ES-I3 (cell line): ENCODE data around the gene PLPP2.

Experiments
- H3K36me3 ChIP-seq: 2 replicates; pipeline ENCODE4 v1.6.1; 2013; ENCODE audit warnings: mild to moderate bottlenecking, low read length, control low read depth, moderate library complexity; ENCODE audit not compliant: insufficient read depth
- H3K4me1 ChIP-seq: 2 replicates; pipeline ENCODE4 v1.6.1; 2013; ENCODE audit warnings: mild to moderate bottlenecking, control low read depth, low read length; ENCODE audit not compliant: insufficient read depth
- H3K9ac ChIP-seq: 2 replicates; pipeline ENCODE4 v1.6.1; 2013; ENCODE audit warnings: low read depth, mild to moderate bottlenecking, low read length, moderate library complexity
- H3K9me3 ChIP-seq: 2 replicates; pipeline ENCODE4 v1.6.1; 2013; ENCODE audit warnings: mild to moderate bottlenecking, low read length, moderate library complexity; ENCODE audit not compliant: control insufficient read depth, insufficient read depth

PLPP2 gene

DNA sequence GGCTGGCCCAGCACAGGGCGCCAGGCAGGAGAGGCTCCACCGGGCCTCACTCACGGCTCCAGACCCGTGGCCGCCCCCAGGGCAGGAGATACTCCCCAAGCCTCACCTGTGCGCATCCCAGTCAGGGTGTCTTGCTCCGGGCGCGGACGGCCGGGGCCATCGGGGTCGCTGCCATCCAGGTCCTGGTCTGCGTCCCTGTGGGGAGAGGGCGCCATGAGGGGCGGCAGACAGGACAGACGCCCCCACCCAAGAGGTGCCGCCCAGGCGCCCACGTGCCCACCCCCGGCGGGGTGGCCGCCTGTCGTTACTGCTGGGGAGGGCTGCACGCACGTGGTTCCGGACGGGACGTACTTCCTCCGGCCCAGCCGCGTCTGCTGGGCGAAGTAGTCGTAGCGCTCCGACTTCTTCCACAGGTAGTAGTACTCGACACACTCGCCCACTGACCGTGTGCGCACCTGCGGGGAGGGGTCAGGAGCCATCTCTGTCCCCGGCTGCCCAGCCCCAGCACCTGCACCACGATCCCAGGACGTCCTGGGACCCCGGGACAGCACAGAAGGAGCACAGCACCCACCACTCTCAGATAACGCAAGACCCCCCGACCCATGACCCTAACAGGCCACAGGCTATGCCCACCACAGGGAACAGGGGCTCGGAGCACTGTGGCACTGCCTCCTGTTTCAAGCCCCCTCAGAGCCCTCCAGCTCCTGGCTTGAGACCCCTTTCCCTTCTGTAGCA, 17.4 kb upstream of the PLPP2 start:
- Histone ChIP-seq H3K36me3 (peaks cover 7% of the 10 kb centered on the region), H3K9me3 (no peaks in the 10 kb centered on the region), H3K9ac (no peak overlapping the region), H3K4me1 (no peaks in the 10 kb centered on the region)

- peaks cover 7% of the 10 kb centered on the region for H3K36me3 ChIP-seq
- no peaks in the 10 kb centered on the region for H3K4me1 ChIP-seq
- no peaks in the 10 kb centered on the region for H3K9me3 ChIP-seq
- no peak overlapping the region for H3K9ac ChIP-seq
Observed at GRCh38 chr19:307793-308420, 16.7 kb upstream of the PLPP2 start.

DNA sequence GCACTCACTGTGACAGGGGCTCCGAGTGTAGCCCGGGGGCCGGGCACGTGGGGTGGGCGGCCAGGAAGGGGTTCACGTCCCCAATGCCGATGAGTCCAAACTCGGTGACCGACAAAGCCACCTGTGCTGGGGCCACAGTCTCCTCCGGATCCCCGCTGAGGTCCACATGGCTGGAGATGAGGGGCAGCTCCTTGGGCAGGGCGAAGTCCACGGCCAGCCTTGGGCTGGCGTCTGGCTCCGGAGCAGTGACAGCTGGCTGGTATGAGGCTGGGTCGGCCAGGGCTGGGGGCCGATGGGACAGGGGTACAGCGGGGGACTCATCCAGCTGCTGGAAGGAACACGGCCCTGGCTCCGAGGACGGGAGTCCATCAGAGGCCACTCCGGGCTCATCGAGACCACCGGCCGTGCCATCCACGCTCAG, 15.9 kb upstream of the PLPP2 start:
- Histone ChIP-seq H3K9ac (no peak overlapping the region), H3K36me3 (peaks cover 7% of the 10 kb centered on the region), H3K4me1 (no peaks in the 10 kb centered on the region), H3K9me3 (no peaks in the 10 kb centered on the region)

DNA sequence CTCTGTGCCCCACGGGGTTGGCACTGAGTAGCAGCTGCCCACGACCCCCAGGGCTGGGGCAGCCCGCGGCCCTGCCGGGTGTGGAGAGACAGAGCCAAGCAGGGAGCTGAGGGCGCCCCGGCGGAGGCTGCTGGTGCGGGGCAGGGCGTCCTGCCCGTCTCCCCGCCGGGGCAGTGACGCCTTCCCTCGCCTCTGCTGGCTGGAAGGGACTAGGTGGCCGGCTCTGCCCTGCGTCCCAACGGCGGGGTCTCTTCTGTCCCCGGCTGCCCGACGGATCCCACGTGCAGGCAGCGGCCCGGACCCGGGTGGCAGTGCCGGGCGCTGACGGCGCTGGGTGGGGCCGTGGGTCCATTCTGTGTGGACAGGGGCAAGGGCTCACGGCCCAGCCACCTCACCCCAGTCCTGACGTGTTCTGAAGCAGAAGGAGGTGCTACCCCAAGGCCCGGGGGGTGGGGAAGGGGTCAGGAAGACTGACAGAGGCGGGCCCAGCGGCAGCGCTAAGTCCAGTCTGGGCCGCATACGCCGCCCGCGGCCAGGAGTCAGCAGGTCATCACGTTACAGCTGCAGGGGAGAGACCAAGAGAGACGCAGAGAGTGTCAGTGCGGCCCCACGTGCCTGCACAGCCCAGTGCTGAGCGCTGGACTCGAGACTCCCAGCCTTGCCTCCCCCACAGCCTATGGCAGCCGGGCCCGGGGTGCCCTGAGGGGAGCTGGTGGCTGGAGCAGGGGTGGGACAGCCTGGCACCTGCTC, 15.1 kb upstream of the PLPP2 start:
- no peak overlapping the region for H3K9ac ChIP-seq
- H3K36me3 ChIP-seq = peaks cover 7% of the 10 kb centered on the region
- H3K9me3 ChIP-seq = no peaks in the 10 kb centered on the region
- no peaks in the 10 kb centered on the region for H3K4me1 ChIP-seq

GRCh38 chr19:305240-306150, 14.3 kb upstream of the PLPP2 start:
- no peak overlapping the region for H3K9ac ChIP-seq
- no peaks in the 10 kb centered on the region for H3K4me1 ChIP-seq
- peaks cover 3% of the 10 kb centered on the region for H3K36me3 ChIP-seq
- no peaks in the 10 kb centered on the region for H3K9me3 ChIP-seq

DNA sequence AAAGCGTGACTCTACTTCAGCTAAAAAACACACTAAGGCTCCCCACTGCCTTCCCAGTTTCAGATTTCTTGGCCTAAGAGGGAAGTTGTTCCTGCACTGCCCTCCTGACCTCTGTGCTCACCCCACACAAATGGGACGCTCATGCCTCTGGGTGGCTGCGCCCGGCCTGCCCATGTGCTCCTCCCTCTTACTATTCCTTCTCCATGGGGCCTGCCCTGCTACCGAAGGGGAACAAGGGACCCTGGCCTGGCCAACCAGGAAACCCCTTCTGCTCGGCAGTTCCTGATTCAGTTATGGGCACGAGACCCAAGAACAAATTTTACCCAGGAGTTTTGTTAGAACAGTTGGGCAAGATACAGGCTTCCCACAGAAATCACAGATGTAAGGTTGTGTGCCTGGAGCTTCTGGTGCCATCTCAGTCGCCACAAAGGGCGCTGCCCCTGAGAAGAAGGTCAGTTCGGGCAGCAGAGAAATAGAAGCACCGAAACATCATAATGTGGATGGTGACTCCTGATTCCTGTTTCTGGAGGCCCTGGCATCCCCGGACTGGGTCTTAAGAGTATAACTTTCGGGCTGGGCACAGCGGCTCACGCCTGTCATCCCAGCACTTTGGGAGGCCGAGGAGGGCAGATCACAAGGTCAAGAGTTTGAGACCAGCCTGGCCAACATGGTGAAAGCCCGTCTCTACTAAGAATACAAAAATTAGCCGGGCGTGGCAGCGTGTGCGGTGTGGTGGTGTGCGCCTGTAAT, 5.4 kb upstream of the PLPP2 start:
- Histone ChIP-seq H3K36me3 (no peaks in the 10 kb centered on the region), H3K9me3 (no peaks in the 10 kb centered on the region), H3K4me1 (peaks cover 4% of the 10 kb centered on the region; the same call in 1 of the 2 replicates), H3K9ac (no peak overlapping the region)

DNA sequence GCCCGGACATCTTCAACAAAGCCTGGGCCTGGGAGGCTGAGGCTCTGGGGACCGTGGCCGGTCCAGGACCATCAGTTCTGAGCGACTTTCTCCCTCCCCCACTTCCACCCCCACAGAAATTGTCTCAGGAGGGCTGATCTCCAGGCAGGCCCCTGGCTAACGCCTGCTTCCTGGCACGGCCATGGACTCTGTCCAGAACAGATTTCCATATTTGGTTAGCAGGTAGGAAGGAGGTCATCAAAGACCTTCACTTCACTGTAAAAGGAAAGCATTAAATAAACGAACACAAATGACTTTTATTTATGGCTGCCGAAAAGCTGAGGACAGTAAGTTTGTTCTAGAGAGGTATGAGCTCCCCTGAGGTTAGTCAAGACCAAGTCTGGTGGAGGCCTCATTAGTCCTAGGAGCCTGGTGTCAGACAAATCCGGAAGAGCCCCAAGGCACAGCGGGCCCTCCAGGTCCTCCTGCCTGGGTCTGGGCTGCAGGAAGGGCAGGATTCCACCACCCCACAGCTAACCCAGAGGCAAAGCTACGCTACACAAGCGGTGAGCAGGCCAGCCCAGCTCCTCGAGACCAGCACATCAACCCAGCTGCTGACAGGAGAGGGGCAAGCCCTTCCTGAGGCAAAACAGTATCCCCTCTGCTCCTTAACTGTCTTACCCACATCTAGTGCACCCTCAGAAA, 4.6 kb upstream of the PLPP2 start:
- Histone ChIP-seq H3K9ac (no peak overlapping the region), H3K9me3 (no peaks in the 10 kb centered on the region), H3K36me3 (no peaks in the 10 kb centered on the region), H3K4me1 (peaks cover 4% of the 10 kb centered on the region; the same call in 1 of the 2 replicates)

DNA sequence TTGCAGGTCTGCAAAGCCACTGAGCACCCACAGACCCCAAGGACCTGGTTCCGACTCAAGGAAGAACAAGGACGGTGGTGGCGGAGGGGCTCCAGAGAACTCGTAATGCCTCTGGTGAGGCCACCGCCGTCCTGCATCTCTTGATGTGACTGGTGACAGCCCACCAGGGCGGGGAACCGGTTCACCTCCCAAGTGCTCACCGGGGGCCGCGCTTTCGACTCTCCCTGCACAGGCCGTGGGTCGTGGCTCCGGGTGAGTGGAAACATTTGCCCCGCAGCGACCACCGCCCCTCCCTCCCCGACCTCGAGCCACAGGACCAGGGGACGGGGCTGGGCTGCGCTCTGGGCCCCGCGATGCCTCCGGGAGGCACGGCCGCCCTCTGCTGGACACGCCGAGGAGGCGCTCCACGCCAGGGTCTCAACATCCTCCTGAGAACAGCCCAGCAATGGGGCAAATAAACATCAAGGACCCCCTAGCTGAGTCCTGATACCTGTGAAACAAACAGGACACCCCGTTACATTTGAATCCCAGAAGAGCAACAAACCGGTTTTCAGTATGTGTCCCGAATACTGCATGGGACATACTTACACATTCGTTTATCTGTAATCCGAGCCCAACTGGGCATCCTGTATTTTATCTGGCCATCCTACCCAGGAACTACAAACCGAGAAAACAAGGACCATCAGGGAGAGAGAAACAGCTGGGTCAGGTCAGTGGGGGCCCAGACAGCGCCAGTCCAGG, 3.9 kb upstream of the PLPP2 start:
- Histone ChIP-seq H3K4me1 (peaks cover 4% of the 10 kb centered on the region; the same call in 1 of the 2 replicates), H3K9me3 (no peaks in the 10 kb centered on the region), H3K9ac (peak overlapping the region; percentile 40; the same call in 1 of the 2 replicates), H3K36me3 (no peaks in the 10 kb centered on the region)

GRCh38 chr19:294341-294945, 3.2 kb upstream of the PLPP2 start:
- H3K36me3 ChIP-seq = no peaks in the 10 kb centered on the region
- H3K9me3 ChIP-seq = no peaks in the 10 kb centered on the region
- peak overlapping the region; percentile 40; the same call in 1 of the 2 replicates for H3K9ac ChIP-seq
- peaks cover 6% of the 10 kb centered on the region; the same call in 1 of the 2 replicates for H3K4me1 ChIP-seq

DNA sequence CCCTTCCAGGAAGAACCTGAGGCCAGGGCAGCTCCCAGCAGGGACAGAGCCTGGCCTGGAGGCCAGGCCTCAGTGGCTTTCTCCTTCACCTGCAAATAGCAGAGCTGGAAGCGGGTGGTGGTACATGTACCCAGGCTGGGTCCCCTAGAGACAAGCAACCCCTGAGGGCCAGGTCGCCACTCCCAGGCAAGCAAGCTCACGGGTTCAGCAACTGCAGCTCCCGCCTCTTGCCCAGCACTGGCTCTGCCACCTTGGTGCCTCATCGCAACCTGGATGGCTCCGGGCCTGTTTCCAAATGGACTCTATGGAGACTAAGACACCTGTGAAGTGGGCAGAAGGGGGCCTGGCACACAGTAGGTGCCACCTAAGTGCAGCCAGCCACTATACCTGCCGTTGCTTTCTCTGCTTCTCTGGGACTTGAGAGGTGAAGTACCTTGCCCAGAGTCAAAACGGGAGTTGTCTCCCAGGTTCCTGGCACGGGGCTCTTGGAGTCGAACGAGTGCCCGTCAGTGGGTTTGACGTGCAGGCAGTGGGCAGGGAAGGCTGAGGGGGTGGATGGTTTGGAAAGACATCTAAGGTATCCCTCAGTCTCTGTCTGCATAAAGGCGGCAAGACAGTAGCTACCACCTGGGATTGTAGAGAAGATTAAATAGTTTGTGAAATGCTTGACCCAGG, 2.4 kb upstream of the PLPP2 start:
- Histone ChIP-seq H3K4me1 (peaks cover 15% of the 10 kb centered on the region), H3K9ac (no peak overlapping the region), H3K36me3 (no peaks in the 10 kb centered on the region), H3K9me3 (no peaks in the 10 kb centered on the region)

- no peak overlapping the region for H3K9ac ChIP-seq
- peaks cover 20% of the 10 kb centered on the region for H3K4me1 ChIP-seq
- H3K36me3 ChIP-seq = no peaks in the 10 kb centered on the region
- no peaks in the 10 kb centered on the region for H3K9me3 ChIP-seq
Observed at GRCh38 chr19:292951-293350, 1.7 kb upstream of the PLPP2 start.
